Measurements from ENCODE around the gene UBA7. TPM values are rescaled to one million over a fixed set of nuclear protein-coding genes. Genes with fewer than 3 reads are reported as not detected.
"Not testable (repeated sequence)": the region's sequence is repeated elsewhere in the genome, so short reads cannot be mapped to it uniquely, and the experiment has no call there.

UBA7 gene
- total and polyA plus RNA-seq, 2 donors (not counting 3 experiments of a cell fraction or from before 2014, with no cell fraction given), result 57.4 to 80.7 TPM

DNA sequence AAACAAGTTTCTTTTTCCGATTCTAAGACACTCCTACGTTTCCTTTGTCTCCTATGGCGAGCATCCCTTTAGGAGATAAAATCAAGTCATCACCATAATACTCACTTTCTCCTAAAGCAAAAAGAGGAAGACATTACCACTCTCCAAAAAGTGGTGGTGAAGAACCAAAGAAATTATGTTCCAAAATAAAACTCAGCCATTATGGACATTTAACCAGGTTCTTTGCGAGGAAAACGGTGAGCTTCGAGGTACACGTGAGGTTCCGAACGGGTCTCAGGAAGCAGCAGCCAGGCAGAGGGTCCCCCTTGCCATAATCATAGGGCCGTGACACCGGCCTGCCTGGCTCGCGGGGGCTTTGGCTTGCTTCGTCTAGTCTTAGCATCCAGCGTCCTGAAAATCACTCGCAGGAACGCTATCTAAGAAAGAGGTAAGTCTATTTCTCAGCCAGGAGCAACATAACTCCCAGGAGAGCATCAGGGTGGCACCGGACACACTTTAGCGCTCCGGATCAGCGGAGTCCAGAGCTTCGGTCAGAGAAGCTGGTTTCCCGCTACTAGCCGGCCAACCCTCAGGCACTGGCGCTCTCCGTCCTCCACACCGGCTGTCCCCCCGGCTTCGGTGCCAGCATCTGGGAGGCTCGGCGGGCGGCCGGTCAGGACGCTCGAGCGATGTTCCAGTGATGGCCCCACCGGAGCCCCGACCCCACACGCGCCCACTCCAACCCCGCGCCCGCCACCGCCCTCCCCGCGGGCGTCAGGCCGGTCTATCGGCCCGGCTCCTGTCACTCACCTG is 28.0 kb downstream of the UBA7 start:
- TF ChIP-seq CTCF (IDR thresholded peaks at IDR 0.05; ENCODE audit: extremely low read depth in 1 of 2, insufficient read depth in 1 of 2, low read depth in 1 of 2, low read length in 2 of 2) (no peak), GATA2 (IDR thresholded peaks at IDR 0.05; ENCODE audit: insufficient read depth, insufficient read length, low read depth, low read length) (no peak), FOS (IDR thresholded peaks at IDR 0.05; ENCODE audit: borderline replicate concordance, insufficient read depth, low read length) (no peak), MYC (IDR thresholded peaks at IDR 0.05; ENCODE audit: low read depth, low read length) (no peak), POLR2A (IDR thresholded peaks at IDR 0.05; ENCODE audit: low read depth, low read length) (no peak), EZH2 (IDR thresholded peaks at IDR 0.05; ENCODE audit: borderline replicate concordance, low read depth, low read length, severe bottlenecking) (no peak), JUN (IDR thresholded peaks at IDR 0.05; ENCODE audit: borderline replicate concordance, insufficient read depth, insufficient read length, low read depth) (no peak), POLR2AphosphoS5 (IDR thresholded peaks at IDR 0.05; ENCODE audit: insufficient read depth, low read depth, low read length) (no peak)
- TF ChIP-seq, protein P1, sequence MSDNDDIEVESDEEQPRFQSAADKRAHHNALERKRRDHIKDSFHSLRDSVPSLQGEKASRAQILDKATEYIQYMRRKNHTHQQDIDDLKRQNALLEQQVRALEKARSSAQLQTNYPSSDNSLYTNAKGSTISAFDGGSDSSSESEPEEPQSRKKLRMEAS (IDR thresholded peaks at IDR 0.05; ENCODE audit: insufficient read depth, insufficient read length), result no peak
- TSS peak; percentile 31 for BruUV-seq (replicated peaks)
- Histone ChIP-seq H2AFZ (ENCODE audit: low read depth, low read length) (peak overlapping the region; percentile 35), H3K4me1 (ENCODE audit: control insufficient read depth, extremely low read depth, insufficient read depth, low read length) (peaks cover 11% of the 10 kb centered on the region), H3K9me1 (replicated peaks; ENCODE audit: control insufficient read depth, extremely low read depth, insufficient read depth, low read length) (no peaks in the 10 kb centered on the region), H3K4me2 (ENCODE audit: insufficient read depth, low read length) (peak overlapping the region; percentile 62), H3K9ac (replicated peaks; ENCODE audit: extremely low read depth, insufficient read depth, low read length) (peak overlapping the region; percentile 85), H3K4me3 (replicated peaks in 1 of 3; ENCODE audit: insufficient read depth in 1 of 3, low read depth in 1 of 3, low read length in 3 of 3) (peak overlapping the region; percentile 74 to 85 (median 80)), H3K79me2 (ENCODE audit: control insufficient read depth, insufficient read depth, low read length) (peaks cover 46% of the 10 kb centered on the region), H3K27me3 (ENCODE audit: control insufficient read depth in 2 of 2, insufficient read depth in 2 of 2, low read length in 2 of 2) (no peaks in the 10 kb centered on the region), H3K27ac (ENCODE audit: insufficient read depth, low read depth, low read length) (peak overlapping the region; percentile 37), H3K36me3 (ENCODE audit: control insufficient read depth in 2 of 2, extremely low read depth in 1 of 2, insufficient read depth in 2 of 2, low read length in 2 of 2) (peaks cover under 1 to 12% of the 10 kb centered on the region in 2 experiments), H3K9me3 (replicated peaks; ENCODE audit: control insufficient read depth, insufficient read depth, low read length) (no peaks in the 10 kb centered on the region), H4K20me1 (replicated peaks; ENCODE audit: control insufficient read depth, extremely low read depth, insufficient read depth, low read length) (no peaks in the 10 kb centered on the region)
- intact Hi-C loops (cut with micrococcal nuclease), result loop anchor here (1.0 to 5.0 kb wide), 3 partner anchors 17 to 233 kb away; partner anchors contain the start of gene BSN
- CTCF ChIA-PET, result interaction anchor here (1.0 to 1.9 kb wide), 6 partner anchors 14 to 336 kb away, joined by 3 to 11 read pairs (median 3); partner anchors contain the start of genes CDHR4 and INKA1
- dilution Hi-C loops (cut with MboI; ENCODE audit: extremely low pct_ligation_motif_present, low sequenced_read_pairs), result no loop called here
- DNase-seq (ENCODE audit: low read depth, low spot score), result peak; percentile 62
- FAIRE-seq, result peak; percentile 62
- POLR2A ChIA-PET, result interaction anchor here (0.6 to 1.2 kb wide), 3 partner anchors 19 to 53 kb away, joined by 3 to 12 read pairs (median 4); no protein-coding TSS in a partner anchor

GRCh38 chr3:49782277-49782676 is 31.5 kb downstream of the UBA7 start:
- peaks cover 73% of the 10 kb centered on the region for H3K79me2 ChIP-seq (ENCODE audit: control insufficient read depth, insufficient read depth, low read length)
- dilution Hi-C loops (cut with MboI; ENCODE audit: extremely low pct_ligation_motif_present, low sequenced_read_pairs); H2AFZ ChIP-seq (ENCODE audit: low read depth, low read length); intact Hi-C loops (cut with micrococcal nuclease); H3K9me3 ChIP-seq (replicated peaks; ENCODE audit: control insufficient read depth, insufficient read depth, low read length); H3K9me1 ChIP-seq (replicated peaks; ENCODE audit: control insufficient read depth, extremely low read depth, insufficient read depth, low read length); H3K9ac ChIP-seq (replicated peaks; ENCODE audit: extremely low read depth, insufficient read depth, low read length); H3K4me2 ChIP-seq (ENCODE audit: insufficient read depth, low read length); FAIRE-seq; DNase-seq (ENCODE audit: low read depth, low spot score); H4K20me1 ChIP-seq (replicated peaks; ENCODE audit: control insufficient read depth, extremely low read depth, insufficient read depth, low read length); H3K27ac ChIP-seq (ENCODE audit: insufficient read depth, low read depth, low read length); H3K27me3 ChIP-seq (ENCODE audit: control insufficient read depth in 2 of 2, insufficient read depth in 2 of 2, low read length in 2 of 2); H3K4me1 ChIP-seq (ENCODE audit: control insufficient read depth, extremely low read depth, insufficient read depth, low read length); POLR2A ChIA-PET; BruUV-seq (replicated peaks); H3K4me3 ChIP-seq (replicated peaks in 1 of 3; ENCODE audit: insufficient read depth in 1 of 3, low read depth in 1 of 3, low read length in 3 of 3): not testable (repeated sequence)
- CTCF ChIA-PET, result interaction anchor here (0.6 to 1.4 kb wide), 2 partner anchors 15 to 36 kb away, joined by 3 to 4 read pairs; no protein-coding TSS in a partner anchor
- peaks cover 2 to 14% of the 10 kb centered on the region in 2 experiments for H3K36me3 ChIP-seq (ENCODE audit: control insufficient read depth in 2 of 2, extremely low read depth in 1 of 2, insufficient read depth in 2 of 2, low read length in 2 of 2)
